Measurements from ENCODE around the gene SP3. TPM values are rescaled to one million over a fixed set of nuclear protein-coding genes. Genes with fewer than 3 reads are reported as not detected.

Gene SP3
- total RNA-seq, 2 donors from 2014 or later, result 145 to 166 TPM

DNA sequence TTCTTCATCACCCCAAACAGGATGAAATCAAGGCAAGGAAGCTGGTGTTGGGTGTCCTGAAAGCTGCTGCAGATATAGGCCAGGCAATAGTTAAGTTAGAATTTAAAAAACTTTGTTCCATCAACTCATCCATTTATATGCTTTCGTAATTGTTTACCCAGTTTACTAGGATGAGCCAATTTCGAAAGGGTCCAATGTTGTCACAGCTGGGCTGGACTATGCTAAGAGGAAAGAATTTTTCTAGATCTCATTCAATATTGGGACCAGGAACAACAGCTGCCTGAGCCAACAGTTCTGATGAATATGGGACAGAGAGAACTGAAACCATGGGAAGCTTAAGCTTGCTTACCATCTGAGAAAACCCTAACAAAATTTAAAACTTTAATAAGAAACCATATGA is 21.6 kb upstream of the SP3 start:
- TF ChIP-seq, protein P1, sequence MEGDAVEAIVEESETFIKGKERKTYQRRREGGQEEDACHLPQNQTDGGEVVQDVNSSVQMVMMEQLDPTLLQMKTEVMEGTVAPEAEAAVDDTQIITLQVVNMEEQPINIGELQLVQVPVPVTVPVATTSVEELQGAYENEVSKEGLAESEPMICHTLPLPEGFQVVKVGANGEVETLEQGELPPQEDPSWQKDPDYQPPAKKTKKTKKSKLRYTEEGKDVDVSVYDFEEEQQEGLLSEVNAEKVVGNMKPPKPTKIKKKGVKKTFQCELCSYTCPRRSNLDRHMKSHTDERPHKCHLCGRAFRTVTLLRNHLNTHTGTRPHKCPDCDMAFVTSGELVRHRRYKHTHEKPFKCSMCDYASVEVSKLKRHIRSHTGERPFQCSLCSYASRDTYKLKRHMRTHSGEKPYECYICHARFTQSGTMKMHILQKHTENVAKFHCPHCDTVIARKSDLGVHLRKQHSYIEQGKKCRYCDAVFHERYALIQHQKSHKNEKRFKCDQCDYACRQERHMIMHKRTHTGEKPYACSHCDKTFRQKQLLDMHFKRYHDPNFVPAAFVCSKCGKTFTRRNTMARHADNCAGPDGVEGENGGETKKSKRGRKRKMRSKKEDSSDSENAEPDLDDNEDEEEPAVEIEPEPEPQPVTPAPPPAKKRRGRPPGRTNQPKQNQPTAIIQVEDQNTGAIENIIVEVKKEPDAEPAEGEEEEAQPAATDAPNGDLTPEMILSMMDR (IDR thresholded peaks at IDR 0.05), result no peak
- TF ChIP-seq POLR2AphosphoS5 (IDR thresholded peaks at IDR 0.05) (peak; percentile 69), POLR2A (IDR thresholded peaks at IDR 0.05) (no peak)
- H3K36me3 ChIP-seq, result no peaks in the 10 kb centered on the region
- 18% methylated on average over 2 of the region's 2 CpGs for WGBS
- peak overlapping the region; percentile 66 to 67 for H3K27ac ChIP-seq
- H3K9me3 ChIP-seq, result no peaks in the 10 kb centered on the region
- H3K4me1 ChIP-seq (replicated peaks), result peaks cover 10% of the 10 kb centered on the region
- intact Hi-C loops (cut with DNase I), result loop anchor here (5.0 kb wide), 1 partner anchor 35 kb away; no protein-coding TSS in a partner anchor
- H3K27me3 ChIP-seq (replicated peaks; ENCODE audit: insufficient read depth), result no peaks in the 10 kb centered on the region
- DNase-seq (ENCODE audit: low spot score), result no peak
- H3K4me3 ChIP-seq, result no peak overlapping the region

DNA sequence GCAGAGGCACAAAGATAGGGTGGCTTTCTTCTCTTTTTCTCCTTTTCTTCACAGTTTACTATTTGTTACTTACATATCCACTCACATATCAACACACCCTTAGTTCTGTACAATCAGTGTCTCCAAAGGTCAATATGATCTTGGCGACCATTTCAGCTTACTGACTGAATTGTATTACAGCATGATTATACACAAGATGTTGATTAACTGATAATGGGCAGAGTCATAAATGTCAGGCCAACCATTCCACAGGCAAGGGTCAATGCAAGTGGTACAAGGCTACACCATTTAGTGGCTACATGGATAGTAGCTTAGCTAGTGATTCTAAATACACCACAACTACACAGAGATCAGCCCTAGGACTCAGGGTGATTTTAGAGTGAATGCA is 20.4 kb upstream of the SP3 start:
- WGBS, result 17% methylated on average over 1 of the region's 1 CpG
- no peak for DNase-seq (ENCODE audit: low spot score)
- Histone ChIP-seq H3K4me1 (replicated peaks) (peaks cover 9% of the 10 kb centered on the region), H3K27ac (peak overlapping the region; percentile 66 to 67), H3K27me3 (replicated peaks; ENCODE audit: insufficient read depth) (no peaks in the 10 kb centered on the region), H3K36me3 (no peaks in the 10 kb centered on the region), H3K9me3 (no peaks in the 10 kb centered on the region), H3K4me3 (no peak overlapping the region)
- intact Hi-C loops (cut with DNase I), result loop anchor here (5.0 kb wide), 1 partner anchor 37 kb away; no protein-coding TSS in a partner anchor
- no peak for TF ChIP-seq POLR2AphosphoS5 (IDR thresholded peaks at IDR 0.05)
- TF ChIP-seq, protein P1 (IDR thresholded peaks at IDR 0.05), result no peak
- TF ChIP-seq POLR2A (IDR thresholded peaks at IDR 0.05), result no peak

DNA sequence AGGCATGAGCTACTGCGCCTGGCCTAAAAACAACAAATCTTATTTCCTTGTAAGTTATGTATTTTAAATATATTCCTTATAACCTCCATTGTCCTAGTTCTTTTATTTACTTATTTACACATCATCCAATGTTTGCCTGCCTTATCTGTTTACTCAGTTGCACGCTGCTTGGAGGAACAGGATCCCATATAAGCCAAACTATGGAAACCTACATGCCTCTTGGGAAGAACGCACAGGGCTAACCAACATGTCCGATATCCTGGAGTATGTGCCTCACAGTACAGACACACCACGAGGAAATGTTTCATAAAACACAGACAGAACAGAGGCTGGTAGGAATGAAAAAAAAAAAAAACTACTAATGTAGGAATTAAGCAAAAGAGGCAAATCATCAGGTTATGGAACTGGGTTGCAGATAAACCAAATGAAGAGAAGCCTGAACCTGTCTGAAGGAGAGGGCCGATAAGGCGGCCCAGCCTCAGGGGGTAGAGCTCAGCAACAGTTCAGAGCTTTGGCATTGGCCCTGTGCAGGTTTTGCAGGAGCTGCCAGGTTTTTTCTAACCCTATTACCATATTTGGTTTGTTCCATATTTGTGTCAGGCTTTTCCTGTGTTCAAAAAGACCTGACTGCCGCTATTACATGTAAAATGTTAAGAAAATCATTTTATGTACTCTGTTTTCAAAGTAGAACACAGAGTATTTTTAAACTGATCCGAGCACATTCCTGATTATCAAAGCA is 19.9 kb upstream of the SP3 start:
- Histone ChIP-seq H3K4me1 (replicated peaks) (peaks cover 9% of the 10 kb centered on the region), H3K36me3 (no peaks in the 10 kb centered on the region), H3K4me3 (no peak overlapping the region), H3K27ac (peak overlapping the region; percentile 66 to 67), H3K9me3 (no peaks in the 10 kb centered on the region), H3K27me3 (replicated peaks; ENCODE audit: insufficient read depth) (no peaks in the 10 kb centered on the region)
- intact Hi-C loops (cut with DNase I), result loop anchor here (5.0 kb wide), 1 partner anchor 37 kb away; no protein-coding TSS in a partner anchor
- peak; percentile 43 for DNase-seq (ENCODE audit: low spot score)
- peak; percentile 33 for TF ChIP-seq POLR2AphosphoS5 (IDR thresholded peaks at IDR 0.05)
- TF ChIP-seq, protein P1 (IDR thresholded peaks at IDR 0.05), result no peak
- 27% methylated on average over 9 of the region's 9 CpGs for WGBS

DNA sequence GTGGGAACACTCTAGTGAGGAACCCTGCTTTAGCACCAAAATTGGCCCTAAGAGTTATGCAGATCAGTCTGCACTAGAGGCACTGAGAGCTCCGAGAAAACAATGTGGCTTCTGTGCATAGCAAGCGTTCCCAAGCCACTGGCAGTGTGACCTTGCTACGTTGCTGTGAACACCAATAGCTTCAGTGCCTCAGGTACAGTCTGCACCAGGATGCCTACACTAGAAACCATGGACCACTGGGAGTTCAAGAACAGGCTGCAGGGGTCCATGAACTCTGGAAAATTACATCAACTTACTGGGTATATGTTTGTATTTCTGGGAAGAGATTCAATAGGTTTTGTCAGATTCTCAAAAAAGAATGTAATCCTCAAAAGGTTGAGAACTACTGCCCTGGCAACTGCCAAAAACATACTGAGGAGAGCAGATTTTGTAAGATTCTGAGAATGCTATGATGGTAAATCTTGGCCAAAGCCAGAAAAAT is 18.3 kb upstream of the SP3 start:
- 8% methylated on average over 3 of the region's 3 CpGs for WGBS
- H3K4me3 ChIP-seq, result no peak overlapping the region
- no peaks in the 10 kb centered on the region for H3K27me3 ChIP-seq (replicated peaks; ENCODE audit: insufficient read depth)
- H3K4me1 ChIP-seq (replicated peaks), result peaks cover 9% of the 10 kb centered on the region
- DNase-seq (ENCODE audit: low spot score), result no peak
- TF ChIP-seq, protein P1 (IDR thresholded peaks at IDR 0.05), result no peak
- no peak for TF ChIP-seq POLR2AphosphoS5 (IDR thresholded peaks at IDR 0.05)
- no peak for TF ChIP-seq POLR2A (IDR thresholded peaks at IDR 0.05)
- no peaks in the 10 kb centered on the region for H3K9me3 ChIP-seq
- intact Hi-C loops (cut with DNase I), result no loop called here
- H3K36me3 ChIP-seq, result no peaks in the 10 kb centered on the region
- H3K27ac ChIP-seq, result peak overlapping the region; percentile 66 to 67

DNA sequence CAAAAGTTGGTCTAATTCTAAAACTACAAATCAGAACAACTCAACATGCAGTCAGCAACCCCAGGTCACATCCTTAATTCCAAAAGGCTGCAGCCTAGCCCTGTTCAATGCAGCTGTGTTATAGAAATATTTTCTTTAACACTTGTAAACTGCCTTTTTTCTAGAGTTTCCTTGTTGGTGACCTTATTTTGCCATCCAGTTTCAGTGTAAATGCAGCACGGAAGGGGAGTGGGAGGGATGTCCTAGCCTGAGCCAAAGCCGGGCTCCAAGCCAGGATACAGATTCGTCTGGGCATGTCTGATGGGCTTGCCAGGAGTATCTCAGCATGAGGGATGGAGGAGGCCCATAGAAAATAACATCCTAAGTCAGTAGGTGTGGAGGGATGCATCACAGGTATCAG is 17.7 kb upstream of the SP3 start:
- peak; percentile 75 for DNase-seq (ENCODE audit: low spot score)
- Histone ChIP-seq H3K27ac (peak overlapping the region in 1 of 2 donors; percentile 6), H3K4me1 (replicated peaks) (peaks cover 9% of the 10 kb centered on the region), H3K4me3 (no peak overlapping the region), H3K27me3 (replicated peaks; ENCODE audit: insufficient read depth) (no peaks in the 10 kb centered on the region), H3K36me3 (no peaks in the 10 kb centered on the region), H3K9me3 (no peaks in the 10 kb centered on the region)
- intact Hi-C loops (cut with DNase I), result no loop called here
- peak; percentile 64 for TF ChIP-seq POLR2AphosphoS5 (IDR thresholded peaks at IDR 0.05)
- no peak for TF ChIP-seq POLR2A (IDR thresholded peaks at IDR 0.05)
- WGBS, result 13% methylated on average over 3 of the region's 3 CpGs

All from prostate gland (tissue), 2 donors.